GM12875 (cell line): ENCODE results near the gene SAMD3.
A peak's percentile ranks its signal among the peaks of the same experiment; 100 is the strongest.
"Not testable (repeated sequence)": the region's sequence is repeated elsewhere in the genome, so short reads cannot be mapped to it uniquely, and the experiment has no call there.

Source experiments
- H3K4me3 ChIP-seq: one replicate; pipeline ENCODE4 v1.5.1; 2011; ENCODE audit warnings: low read depth, low read length, control low read depth
- CTCF ChIP-seq: IDR thresholded peaks from 2 replicates; pipeline ENCODE4 v1.5.1; 2011; ENCODE audit warnings: low read depth, mild to moderate bottlenecking, control low read depth, inconsistent platforms, low read length, moderate library complexity, borderline replicate concordance; ENCODE audit not compliant: insufficient read depth

Gene SAMD3

DNA sequence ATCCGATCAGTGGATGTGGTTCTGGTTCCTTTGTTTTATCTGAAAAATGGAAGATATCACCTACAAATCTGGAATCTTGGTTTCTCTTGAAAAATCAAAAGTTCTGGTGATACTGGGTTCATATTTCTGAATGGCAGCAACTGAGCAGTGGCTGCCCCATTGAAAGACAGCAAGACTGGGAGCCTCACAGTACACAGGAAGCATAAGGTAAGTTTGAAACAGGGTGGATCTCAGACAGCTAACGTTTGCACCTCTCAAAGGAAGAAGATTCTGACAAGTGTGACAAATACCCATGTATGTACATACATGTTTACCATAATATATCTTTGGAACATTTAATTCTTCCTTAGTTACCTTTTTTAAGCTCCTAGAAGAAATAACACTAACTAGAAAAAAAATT lies at the start of gene SAMD3:
Gene SAMD3 (minus strand): TSS at position 177 of the 400 bp plus-strand sequence. CDS start 7,678 bp downstream, outside the sequence.
- no peak for TF ChIP-seq CTCF
- no peak within 1 kb of the TSS for H3K4me3 ChIP-seq

DNA sequence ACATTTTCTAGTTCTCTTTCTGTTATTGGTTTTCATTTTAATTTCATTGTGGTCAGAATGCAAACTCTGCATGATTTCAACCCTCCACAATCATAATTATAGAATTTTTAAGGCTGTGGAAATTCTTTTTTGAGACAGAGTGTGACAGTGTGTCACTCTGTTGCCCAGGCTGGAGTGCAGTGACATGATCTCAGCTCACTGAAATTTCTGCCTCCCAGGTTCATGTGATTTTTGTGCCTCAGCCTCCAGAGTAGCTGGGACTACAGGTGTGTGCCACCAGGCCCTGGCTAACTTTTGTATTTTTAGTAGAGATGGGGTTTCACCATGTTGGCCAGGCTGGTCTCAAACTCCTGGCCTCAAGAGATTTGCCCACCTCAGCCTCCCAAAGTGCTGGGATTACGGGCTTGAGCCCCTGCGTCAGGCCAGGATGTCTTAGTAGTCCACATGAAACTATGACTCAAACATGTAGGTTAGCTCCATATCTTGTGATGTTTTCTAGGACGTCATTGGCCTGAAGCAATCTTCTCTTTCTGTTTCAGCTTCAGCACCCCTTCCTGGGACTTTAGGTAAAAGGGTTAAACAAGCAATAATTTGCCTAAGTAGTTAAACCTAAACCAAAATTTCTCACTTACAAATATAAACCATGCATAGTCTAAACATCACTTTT lies 47.4 kb upstream of the SAMD3 start:
- no peak overlapping the region for H3K4me3 ChIP-seq
- TF ChIP-seq CTCF, result no peak

- not testable (repeated sequence) for H3K4me3 ChIP-seq
Measured at GRCh38 chr6:130265553-130265952, 42.8 kb upstream of the SAMD3 start.

GRCh38 chr6:130262008-130262407 lies 39.3 kb upstream of the SAMD3 start:
- H3K4me3 ChIP-seq, result peak overlapping the region; percentile 48

GRCh38 chr6:130261558-130261957 lies 38.8 kb upstream of the SAMD3 start:
- peak overlapping the region; percentile 48 for H3K4me3 ChIP-seq

More at GRCh38 chr6:130262008-130262407, 39.3 kb upstream of the SAMD3 start:
- TF ChIP-seq CTCF, result no peak

GRCh38 chr6:130260614-130261241 lies 38.0 kb upstream of the SAMD3 start:
- peak overlapping the region; percentile 50 for H3K4me3 ChIP-seq

GRCh38 chr6:130260050-130260462 lies 37.3 kb upstream of the SAMD3 start:
- H3K4me3 ChIP-seq, result peak overlapping the region; percentile 50

DNA sequence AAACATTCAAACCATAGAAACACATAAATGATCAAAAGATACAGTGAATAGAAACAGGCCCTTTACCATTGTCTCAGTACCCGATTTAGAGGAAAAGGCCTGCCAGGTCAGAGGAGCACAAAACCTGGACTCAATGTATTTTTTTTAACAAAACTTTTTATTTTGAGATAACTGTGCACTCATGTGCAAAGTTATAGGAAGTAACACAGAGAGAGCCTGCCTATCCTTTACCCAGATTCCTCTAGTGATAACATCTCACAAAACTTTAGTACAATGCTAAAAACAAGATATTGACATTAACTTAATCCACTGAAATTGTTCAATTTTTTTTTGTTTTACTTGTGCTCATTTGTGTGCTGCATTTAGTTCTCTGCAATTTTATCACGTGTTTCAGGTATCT lies 36.8 kb upstream of the SAMD3 start:
- TF ChIP-seq CTCF, result no peak

DNA sequence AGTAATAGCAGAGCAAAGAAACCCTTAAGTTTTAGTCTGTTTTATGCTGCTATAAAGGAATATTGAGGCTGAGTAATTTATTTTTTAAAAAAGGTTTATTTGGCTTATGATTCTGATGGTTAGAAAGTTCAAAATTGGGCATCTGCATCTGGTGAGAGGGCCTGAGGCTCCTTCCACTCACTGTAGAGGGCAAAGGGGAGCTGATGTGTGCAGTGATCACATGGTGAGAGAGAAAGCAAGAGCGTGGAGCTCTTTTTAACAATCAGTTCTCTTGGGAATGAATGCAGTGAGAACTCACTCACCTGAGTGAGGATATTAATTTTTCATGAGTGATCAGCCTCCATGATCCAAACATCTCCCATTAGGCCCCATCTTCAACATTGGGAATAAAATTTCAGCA lies 36.4 kb upstream of the SAMD3 start:
- no peak for TF ChIP-seq CTCF
- H3K4me3 ChIP-seq, result no peak overlapping the region

More for the DNA sequence above, 36.8 kb upstream of the SAMD3 start:
- H3K4me3 ChIP-seq, result no peak overlapping the region
